ENCODE measurements around the gene RAB30. TPM values are rescaled to one million over a fixed set of nuclear protein-coding genes. Genes with fewer than 3 reads are reported as not detected.
A peak's percentile ranks its signal among the peaks of the same experiment; 100 is the strongest.

Gene RAB30
- total RNA-seq, 4 donors from 2014 or later: 18.7 to 36.6 (median 27.5) TPM

- WGBS, 2 donors (ENCODE audit: low coverage in 1 of 2): 75 to 100% methylated on average over 1 of the region's 1 CpG
- Histone ChIP-seq H3K36me3 (no peaks in the 10 kb centered on the region), H3K4me1 (peaks cover 3 to 35% (median 8%) of the 10 kb centered on the region in 3 donors), H3K4me3 (no peak overlapping the region), H3K9me3 (no peaks in the 10 kb centered on the region), H3K27me3 (no peaks in the 10 kb centered on the region), H3K27ac (peak overlapping the region in 3 of 4 donors; percentile 89 to 96 (median 96))
- ATAC-seq: no peak
- TF ChIP-seq POLR2A (IDR thresholded peaks at IDR 0.05) (no peak), EP300 (IDR thresholded peaks at IDR 0.05) (no peak), CTCF (IDR thresholded peaks at IDR 0.05) (no peak), POLR2AphosphoS5 (IDR thresholded peaks at IDR 0.05) (no peak)
These were observed 3.1 kb downstream of the RAB30 start for GRCh38 chr11:83068568-83068967.

- Histone ChIP-seq H3K4me1 (peaks cover 0 to 16% (median 0%) of the 10 kb centered on the region in 3 donors), H3K4me3 (no peak overlapping the region), H3K36me3 (no peaks in the 10 kb centered on the region), H3K27ac (no peak overlapping the region), H3K9me3 (no peaks in the 10 kb centered on the region), H3K27me3 (no peaks in the 10 kb centered on the region)
- WGBS, 2 donors (ENCODE audit: low coverage in 1 of 2): 91 to 100% methylated on average over 1 of the region's 3 CpGs
- no peak for ATAC-seq
- no peak for TF ChIP-seq CTCF (IDR thresholded peaks at IDR 0.05)
- no peak for TF ChIP-seq POLR2AphosphoS5 (IDR thresholded peaks at IDR 0.05)
- no peak for TF ChIP-seq EP300 (IDR thresholded peaks at IDR 0.05)
These were observed 7.7 kb downstream of the RAB30 start for GRCh38 chr11:83064011-83064410.

GRCh38 chr11:83063073-83063754 is 8.5 kb downstream of the RAB30 start:
- H3K4me3 ChIP-seq: peak overlapping the region in 1 of 2 donors; percentile 2
- 47 to 54% methylated on average over 6 to 7 of the region's 7 CpGs for WGBS, 2 donors (ENCODE audit: low coverage in 1 of 2)
- peaks cover 0 to 8% (median 0%) of the 10 kb centered on the region in 3 donors for H3K4me1 ChIP-seq
- no peaks in the 10 kb centered on the region for H3K9me3 ChIP-seq
- peak overlapping the region in 2 of 4 donors; percentile 8 to 49 for H3K27ac ChIP-seq
- no peaks in the 10 kb centered on the region for H3K27me3 ChIP-seq
- TF ChIP-seq POLR2A (IDR thresholded peaks at IDR 0.05): no peak
- no peak for TF ChIP-seq POLR2AphosphoS5 (IDR thresholded peaks at IDR 0.05)
- no peak for TF ChIP-seq EP300 (IDR thresholded peaks at IDR 0.05)
- no peak for TF ChIP-seq CTCF (IDR thresholded peaks at IDR 0.05)
- no peaks in the 10 kb centered on the region for H3K36me3 ChIP-seq
- peak; percentile 44 for ATAC-seq

GRCh38 chr11:83061883-83062282 is 9.8 kb downstream of the RAB30 start:
- no peak for TF ChIP-seq POLR2A (IDR thresholded peaks at IDR 0.05)
- no peak for TF ChIP-seq CTCF (IDR thresholded peaks at IDR 0.05)
- no peak for TF ChIP-seq EP300 (IDR thresholded peaks at IDR 0.05)
- TF ChIP-seq POLR2AphosphoS5 (IDR thresholded peaks at IDR 0.05): no peak
- Histone ChIP-seq H3K27me3 (no peaks in the 10 kb centered on the region), H3K36me3 (no peaks in the 10 kb centered on the region), H3K4me1 (peaks cover 0 to 12% (median 0%) of the 10 kb centered on the region in 3 donors), H3K27ac (no peak overlapping the region), H3K4me3 (no peak overlapping the region), H3K9me3 (no peaks in the 10 kb centered on the region)
- 67 to 83% methylated on average over 4 of the region's 4 CpGs for WGBS, 2 donors (ENCODE audit: low coverage in 1 of 2)
- no peak for ATAC-seq

- Histone ChIP-seq H3K27ac (no peak overlapping the region), H3K27me3 (no peaks in the 10 kb centered on the region), H3K4me3 (no peak overlapping the region), H3K9me3 (no peaks in the 10 kb centered on the region), H3K36me3 (no peaks in the 10 kb centered on the region), H3K4me1 (peaks cover 0 to 20% (median 0%) of the 10 kb centered on the region in 3 donors)
- no peak for ATAC-seq
- WGBS, 2 donors (ENCODE audit: low coverage in 1 of 2): 83 to 94% methylated on average over 1 to 3 of the region's 3 CpGs
- TF ChIP-seq POLR2A (IDR thresholded peaks at IDR 0.05) (no peak), CTCF (IDR thresholded peaks at IDR 0.05) (no peak), POLR2AphosphoS5 (IDR thresholded peaks at IDR 0.05) (no peak), EP300 (IDR thresholded peaks at IDR 0.05) (no peak)
These were observed 10.7 kb downstream of the RAB30 start for GRCh38 chr11:83060965-83061364.

All from gastroesophageal sphincter (tissue), 4 donors.